Aortic smooth muscle cell (primary cell): ENCODE data around the gene RNF144B. TPM values are rescaled to one million over a fixed set of nuclear protein-coding genes. Genes with fewer than 3 reads are reported as not detected.

ENCODE experiments used
- total RNA-seq: library from RNA; depleted of rRNA; stranded (reverse); fragments of >200 nt; gene quantifications from 2 replicates; pipeline ENCODE4 v1.2.3, GENCODE V29; 2014

RNF144B gene
- total RNA-seq = 2.1 and 2.7 TPM in 2 replicates

GRCh38 chr6:18387061-18387721 is at the start of gene RNF144B:
RNF144B (plus strand) TSS chr6:18387350; CDS start chr6:18399535, 12,185 bp downstream.

Other genes starting within 250 kb of the RNF144B start
- 17.7 and 19.0 TPM in 2 replicates for gene TPMT, start 232.3 kb upstream of the RNF144B start, total RNA-seq
- gene KDM1B, start 231.9 kb upstream of the RNF144B start, total RNA-seq = 20.9 and 23.0 TPM in 2 replicates
- 108 and 140 TPM in 2 replicates for gene DEK, start 122.8 kb upstream of the RNF144B start, total RNA-seq